ENCODE measurements around the gene PPP1R18. TPM values are rescaled to one million over a fixed set of nuclear protein-coding genes. Genes with fewer than 3 reads are reported as not detected.
A peak's percentile ranks its signal among the peaks of the same experiment; 100 is the strongest.

The PPP1R18 gene
- total and polyA plus RNA-seq, 9 of the 15 experiments (the other 6 are each of a cell fraction or from before 2014, with no cell fraction given): 12.0 to 99.2 (median 42.6) TPM

- TF ChIP-seq ZNF518B (CRISPR knock-in tag; IDR thresholded peaks at IDR 0.05) (no peak; the same call in 1 of the 2 replicates), CBFA2T2 (conservative IDR thresholded peaks at IDR 0.05) (peak; percentile 74), POLR2AphosphoS5 (IDR thresholded peaks at IDR 0.05; ENCODE audit: control insufficient read depth, insufficient read depth, low read depth, low read length) (peak; percentile 78), ZFPM2 (CRISPR knock-in tag; IDR thresholded peaks at IDR 0.05) (0 out of 2 replicates have a peak, but pooled peaks have one; percentile 4), PHF8 (IDR thresholded peaks at IDR 0.05; ENCODE audit: borderline replicate concordance, low read length) (peak; percentile 38; the same call in 1 of the 2 replicates), ZNF445 (CRISPR knock-in tag; IDR thresholded peaks at IDR 0.05; ENCODE audit: low read depth) (no peak), FOXP1 (CRISPR knock-in tag; IDR thresholded peaks at IDR 0.05) (no peak), ZNF644 (tag; IDR thresholded peaks at IDR 0.05; ENCODE audit: low read depth) (no peak), PTTG1 (tag; IDR thresholded peaks at IDR 0.05; ENCODE audit: low read depth) (no peak), TGIF2 (CRISPR knock-in tag; IDR thresholded peaks at IDR 0.05) (peak; percentile 47; the same call in 1 of the 2 replicates), KDM1A (IDR thresholded peaks at IDR 0.05) (no peak), ZNF224 (CRISPR knock-in tag; IDR thresholded peaks at IDR 0.05) (no peak), ATF1 (CRISPR knock-in tag; IDR thresholded peaks at IDR 0.05) (no peak), ATF1 (tag; IDR thresholded peaks at IDR 0.05) (peak; percentile 55), PHB2 (IDR thresholded peaks at IDR 0.05; ENCODE audit: low read depth) (0 out of 2 replicates have a peak, but pooled peaks have one; percentile 24), ZNF24 (IDR thresholded peaks at IDR 0.05) (peak; percentile 70), JUN (IDR thresholded peaks at IDR 0.05; ENCODE audit: borderline replicate concordance, low read depth, low read length) (peak; percentile 42; the same call in 1 of the 2 replicates), JUN (CRISPR knock-in tag; IDR thresholded peaks at IDR 0.05; ENCODE audit: borderline replicate concordance) (peak; percentile 30; the same call in 1 of the 2 replicates), CHAMP1 (IDR thresholded peaks at IDR 0.05) (no peak), SMARCA5 (IDR thresholded peaks at IDR 0.05) (peak; percentile 72; the same call in 1 of the 2 replicates), THRA (IDR thresholded peaks at IDR 0.05) (no peak), GTF2B (IDR thresholded peaks at IDR 0.05; ENCODE audit: extremely low read depth, insufficient read length) (no peak)
These were observed 638 bp upstream of the PPP1R18 start (continued) for GRCh38 chr6:30686908-30687658.
